ENCODE results near the gene PAQR3.
A peak's percentile ranks its signal among the peaks of the same experiment; 100 is the strongest.

PAQR3 gene

GRCh38 chr4:78938868-78939666, at the start of gene PAQR3:
PAQR3 (minus strand) TSS chr4:78939438; CDS start chr4:78939224, 214 bp downstream.
- peak; percentile 38 for DNase-seq

DNA sequence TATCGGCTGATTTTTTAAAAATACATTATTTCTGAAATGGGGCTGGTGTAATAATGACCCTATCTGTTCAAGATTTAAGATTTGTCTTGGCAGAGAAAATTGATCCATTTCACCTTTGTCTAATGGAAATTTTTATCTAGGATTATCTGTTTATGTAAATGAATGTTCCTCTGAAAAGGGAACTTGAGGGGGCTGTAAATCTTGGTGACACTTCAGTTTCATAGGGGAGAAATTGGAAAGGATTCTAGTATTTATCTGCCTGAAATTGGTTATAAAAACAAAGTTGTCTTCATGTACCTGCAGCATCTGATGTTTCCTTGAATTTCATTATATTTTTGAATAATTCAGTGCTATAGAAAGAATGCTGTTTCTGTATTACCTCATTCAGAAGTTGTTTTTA, 48.4 kb upstream of the PAQR3 start:
- no peak for DNase-seq

- DNase-seq: no peak
These were observed 45.4 kb upstream of the PAQR3 start for GRCh38 chr4:78984593-78984992.

- no peak for DNase-seq
These were observed 36.6 kb upstream of the PAQR3 start for GRCh38 chr4:78975865-78976264.

GRCh38 chr4:78971776-78972175, 32.5 kb upstream of the PAQR3 start:
- no peak for DNase-seq

- DNase-seq: no peak
These were observed 32.1 kb upstream of the PAQR3 start for GRCh38 chr4:78971326-78971725.

- no peak for DNase-seq
These were observed 23.4 kb upstream of the PAQR3 start for GRCh38 chr4:78962597-78963115.

- DNase-seq: no peak
These were observed 21.7 kb upstream of the PAQR3 start for GRCh38 chr4:78960926-78961325.

DNA sequence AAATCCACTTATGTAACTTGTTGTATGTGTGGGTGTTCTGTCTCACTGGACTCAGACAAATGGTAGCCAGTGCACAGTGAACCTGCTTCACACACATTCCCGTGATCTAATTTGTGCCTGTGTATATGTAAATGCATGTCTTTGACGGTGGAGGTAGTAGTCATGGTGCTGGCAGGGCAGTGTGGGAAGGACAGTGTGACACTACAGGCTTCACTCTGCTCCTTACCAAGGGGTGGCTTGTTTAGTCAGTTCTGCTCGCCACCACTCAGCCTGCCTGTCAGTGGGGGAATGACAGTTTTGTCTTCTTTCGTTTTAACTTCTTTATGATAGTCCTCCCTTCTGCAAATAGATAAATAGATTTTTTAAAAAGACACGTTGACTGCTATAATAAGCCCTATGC, 17.7 kb upstream of the PAQR3 start:
- DNase-seq: no peak

GRCh38 chr4:78953769-78954666, 14.8 kb upstream of the PAQR3 start:
- DNase-seq: peak; percentile 34

GRCh38 chr4:78953231-78953630, 14.0 kb upstream of the PAQR3 start:
- no peak for DNase-seq

DNA sequence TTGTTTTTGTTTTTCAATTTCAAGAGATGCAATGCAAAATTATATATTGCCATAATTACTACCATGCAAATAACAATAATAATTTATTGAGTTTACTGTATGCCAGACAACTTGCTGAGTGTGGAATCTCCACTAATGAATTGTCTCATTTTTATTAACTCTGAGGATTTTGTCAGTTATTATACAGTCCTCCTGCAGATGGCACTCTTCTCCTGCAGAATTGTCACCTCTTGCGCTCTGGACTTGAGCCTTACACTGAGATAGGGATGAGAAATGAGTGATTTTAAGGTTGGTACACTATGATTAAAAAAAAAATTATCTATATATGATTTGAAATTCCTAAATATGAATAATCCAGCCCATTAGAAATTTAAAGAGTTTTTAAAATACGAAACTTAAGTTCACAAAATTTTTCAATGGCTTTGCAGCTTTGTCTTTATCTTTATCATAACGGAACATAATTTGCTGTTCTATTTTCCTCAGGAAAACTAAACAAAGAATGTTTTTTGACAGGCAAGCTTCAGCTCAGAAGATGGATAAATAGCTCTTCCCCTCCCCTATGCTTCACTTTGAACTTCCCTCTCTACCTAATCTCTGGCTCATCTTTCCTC, 12.7 kb upstream of the PAQR3 start:
- DNase-seq: peak; percentile 9

- no peak for DNase-seq
These were observed 10.5 kb upstream of the PAQR3 start for GRCh38 chr4:78949735-78950134.

- DNase-seq: no peak
These were observed 6.5 kb upstream of the PAQR3 start for GRCh38 chr4:78945651-78946179.

DNA sequence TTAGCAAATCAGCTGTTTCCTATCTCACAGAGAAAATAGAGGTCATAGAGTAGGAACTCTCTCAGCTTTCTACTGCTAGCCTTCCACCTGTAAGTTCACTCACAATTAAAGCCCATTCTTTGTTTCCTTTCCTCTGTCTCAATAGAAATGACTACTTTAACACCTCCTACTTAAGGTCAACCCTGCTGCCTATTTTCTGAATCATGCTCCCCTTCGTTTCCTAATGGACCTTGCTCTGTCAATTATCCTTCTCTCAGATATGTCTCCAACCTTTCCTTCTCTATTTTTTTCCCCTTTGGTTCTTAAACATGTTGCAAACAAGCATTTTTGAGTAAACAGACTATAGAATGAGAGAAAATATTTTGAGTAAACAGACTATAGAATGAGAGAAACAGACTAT, 5.1 kb upstream of the PAQR3 start:
- DNase-seq: no peak

DNA sequence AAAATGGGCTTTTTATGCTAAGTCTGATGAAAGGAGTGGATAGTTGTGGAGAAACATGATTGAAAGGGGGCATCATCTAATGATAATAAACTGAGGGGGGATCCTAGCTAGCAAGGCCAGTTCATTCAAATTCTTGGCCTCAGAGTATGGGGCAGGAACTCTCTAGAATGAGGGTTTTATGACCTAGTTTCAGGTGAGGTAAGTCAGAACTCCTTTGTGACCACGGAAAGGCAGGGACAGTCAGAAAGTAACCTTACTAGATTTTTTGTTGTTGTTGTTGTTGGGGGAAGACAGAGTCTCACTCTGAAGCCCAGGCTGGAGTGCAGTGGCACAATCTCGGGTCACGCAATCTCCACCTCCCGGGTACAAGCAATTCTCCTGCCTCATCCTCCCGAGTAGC, 1.5 kb upstream of the PAQR3 start:
- DNase-seq: no peak

GRCh38 chr4:78939667-78940008, 400 bp upstream of the PAQR3 start:
- no peak for DNase-seq

DNA sequence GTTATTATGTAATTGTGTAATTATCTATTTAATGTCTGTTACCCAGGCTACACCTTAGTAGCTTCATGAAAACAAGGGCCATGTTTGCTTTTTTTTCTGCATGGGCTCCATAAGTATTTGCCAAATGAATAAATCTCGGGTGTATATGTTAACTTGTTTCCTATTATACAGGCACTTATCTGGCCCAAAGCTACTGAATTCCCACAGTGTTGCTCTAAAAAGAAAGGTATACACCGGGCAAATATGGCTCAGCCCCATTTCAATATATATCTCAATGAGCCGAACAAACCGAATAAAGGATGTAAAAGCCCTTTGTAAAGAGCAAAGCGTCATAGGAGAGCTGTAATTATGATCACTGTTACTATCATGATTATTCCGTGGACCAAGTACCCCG, 767 bp downstream of the PAQR3 start:
- no peak for DNase-seq

DNA sequence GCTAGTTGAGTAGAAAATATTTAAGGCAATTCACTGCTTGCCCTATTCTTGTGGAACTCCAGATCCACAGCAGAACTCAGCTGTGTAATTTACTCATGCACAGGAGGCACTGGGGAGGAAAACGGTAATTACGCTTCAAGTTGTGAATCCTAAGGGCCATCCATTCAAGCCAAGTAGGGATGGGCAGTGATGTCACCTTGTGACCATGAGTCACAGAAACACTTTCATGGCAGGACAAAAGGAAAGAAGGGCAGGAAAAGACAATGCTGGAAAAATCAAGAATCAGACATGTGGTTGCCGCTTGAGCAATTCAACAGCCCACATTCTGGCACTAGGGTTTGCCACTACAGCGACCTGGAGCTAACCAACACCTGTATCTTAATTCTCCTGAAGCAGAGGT, 1.4 kb downstream of the PAQR3 start:
- no peak for DNase-seq

DNA sequence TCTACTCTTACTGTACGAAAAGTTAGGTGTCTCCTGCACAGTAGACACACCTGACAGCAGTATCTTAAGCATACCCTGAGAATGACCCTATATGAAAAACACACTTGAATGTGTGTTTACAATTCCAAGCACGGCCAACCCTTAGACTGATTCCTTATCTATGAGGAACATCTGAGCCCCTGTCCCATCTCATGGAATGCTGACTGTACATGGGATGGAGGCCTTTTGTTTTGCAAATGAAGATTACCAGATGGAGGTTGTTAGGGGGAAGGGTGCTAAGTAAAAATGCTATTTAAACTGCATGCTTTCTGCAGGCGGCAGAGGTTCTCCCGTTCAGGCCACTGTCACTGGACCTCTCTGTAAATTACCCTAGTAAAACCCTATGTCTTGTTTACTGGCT, 2.2 kb downstream of the PAQR3 start:
- DNase-seq: no peak

- no peak for DNase-seq
These were observed 9.1 kb downstream of the PAQR3 start for GRCh38 chr4:78930016-78930629.

DNA sequence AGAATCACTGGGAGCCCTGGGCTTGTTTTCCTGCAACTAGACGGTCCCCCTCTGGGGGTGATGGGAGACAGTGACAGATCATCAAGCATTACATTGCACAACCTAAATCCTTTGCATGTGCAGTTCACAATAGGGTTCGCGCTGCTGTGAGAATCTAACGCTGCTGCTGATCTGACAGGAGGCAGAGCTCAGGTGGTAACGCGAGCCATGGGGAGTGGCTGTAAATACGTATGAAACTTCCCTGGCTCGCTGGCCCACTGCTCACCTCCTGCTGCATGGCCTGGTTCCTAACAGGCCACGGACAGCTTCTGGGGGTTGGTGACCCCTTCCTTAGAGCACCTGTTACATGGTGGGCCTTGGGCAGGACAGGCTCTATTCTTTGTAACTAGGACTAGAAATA, 10.4 kb downstream of the PAQR3 start:
- no peak for DNase-seq

DNA sequence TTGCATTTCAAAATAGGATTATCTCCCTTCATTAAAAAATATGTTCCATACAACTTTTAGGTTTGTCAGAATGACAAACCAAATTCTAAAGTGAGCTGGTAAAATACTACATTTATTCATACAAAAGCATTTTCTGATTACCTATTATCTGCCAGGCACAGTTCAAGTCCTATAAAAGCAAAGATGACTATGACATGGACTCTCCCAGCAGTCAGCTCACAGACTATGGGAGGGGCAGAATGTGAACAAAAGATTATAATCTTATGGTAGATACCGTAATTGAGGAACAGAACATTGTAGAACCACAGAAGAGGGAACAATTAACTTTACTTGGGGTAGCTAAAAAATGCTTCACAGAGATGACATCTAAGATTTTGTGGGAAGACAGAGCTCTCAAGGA, 12.4 kb downstream of the PAQR3 start:
- DNase-seq: no peak
